ENCODE measurements around the gene ACSL5.

The ACSL5 gene

GRCh38 chr10:112373912-112374338, at the start of gene ACSL5:
Gene ACSL5 (plus strand): TSS chr10:112374116. CDS start chr10:112394947, 20,831 bp downstream.
- DNase-seq (ENCODE audit: low read depth, low spot score): no peak

- no peak for DNase-seq (ENCODE audit: low read depth, low spot score)
Observed at GRCh38 chr10:112327678-112328077, 46.2 kb upstream of the ACSL5 start.

- no peak for DNase-seq (ENCODE audit: low read depth, low spot score)
Observed at GRCh38 chr10:112330162-112330561, 43.8 kb upstream of the ACSL5 start.

- DNase-seq (ENCODE audit: low read depth, low spot score): no peak
Observed at GRCh38 chr10:112330607-112331160, 43.2 kb upstream of the ACSL5 start.

- DNase-seq (ENCODE audit: low read depth, low spot score): no peak
Observed at GRCh38 chr10:112332022-112332421, 41.9 kb upstream of the ACSL5 start.

GRCh38 chr10:112332509-112333228, 41.2 kb upstream of the ACSL5 start:
- no peak for DNase-seq (ENCODE audit: low read depth, low spot score)

GRCh38 chr10:112333452-112333851, 40.5 kb upstream of the ACSL5 start:
- DNase-seq (ENCODE audit: low read depth, low spot score): no peak

GRCh38 chr10:112335111-112335867, 38.6 kb upstream of the ACSL5 start:
- no peak for DNase-seq (ENCODE audit: low read depth, low spot score)

GRCh38 chr10:112335868-112336265, 38.0 kb upstream of the ACSL5 start:
- DNase-seq (ENCODE audit: low read depth, low spot score): no peak

- no peak for DNase-seq (ENCODE audit: low read depth, low spot score)
Observed at GRCh38 chr10:112336556-112337201, 37.2 kb upstream of the ACSL5 start.

GRCh38 chr10:112338957-112339356, 35.0 kb upstream of the ACSL5 start:
- DNase-seq (ENCODE audit: low read depth, low spot score): no peak

- DNase-seq (ENCODE audit: low read depth, low spot score): no peak
Observed at GRCh38 chr10:112340601-112341000, 33.3 kb upstream of the ACSL5 start.

GRCh38 chr10:112343056-112343806, 30.7 kb upstream of the ACSL5 start:
- no peak for DNase-seq (ENCODE audit: low read depth, low spot score)

GRCh38 chr10:112344261-112344660, 29.7 kb upstream of the ACSL5 start:
- no peak for DNase-seq (ENCODE audit: low read depth, low spot score)

GRCh38 chr10:112345202-112345601, 28.7 kb upstream of the ACSL5 start:
- no peak for DNase-seq (ENCODE audit: low read depth, low spot score)

- DNase-seq (ENCODE audit: low read depth, low spot score): no peak
Observed at GRCh38 chr10:112345743-112346142, 28.2 kb upstream of the ACSL5 start.

GRCh38 chr10:112346774-112347173, 27.1 kb upstream of the ACSL5 start:
- no peak for DNase-seq (ENCODE audit: low read depth, low spot score)

GRCh38 chr10:112347709-112348671, 25.9 kb upstream of the ACSL5 start:
- no peak for DNase-seq (ENCODE audit: low read depth, low spot score)

GRCh38 chr10:112348759-112349158, 25.2 kb upstream of the ACSL5 start:
- no peak for DNase-seq (ENCODE audit: low read depth, low spot score)

GRCh38 chr10:112349521-112350085, 24.3 kb upstream of the ACSL5 start:
- DNase-seq (ENCODE audit: low read depth, low spot score): no peak

Measured in ELF-1 (cell line).